Measurements from ENCODE around the gene MZT2A.
"Not testable (repeated sequence)": the region's sequence is repeated elsewhere in the genome, so short reads cannot be mapped to it uniquely, and the experiment has no call there.

Gene MZT2A

DNA sequence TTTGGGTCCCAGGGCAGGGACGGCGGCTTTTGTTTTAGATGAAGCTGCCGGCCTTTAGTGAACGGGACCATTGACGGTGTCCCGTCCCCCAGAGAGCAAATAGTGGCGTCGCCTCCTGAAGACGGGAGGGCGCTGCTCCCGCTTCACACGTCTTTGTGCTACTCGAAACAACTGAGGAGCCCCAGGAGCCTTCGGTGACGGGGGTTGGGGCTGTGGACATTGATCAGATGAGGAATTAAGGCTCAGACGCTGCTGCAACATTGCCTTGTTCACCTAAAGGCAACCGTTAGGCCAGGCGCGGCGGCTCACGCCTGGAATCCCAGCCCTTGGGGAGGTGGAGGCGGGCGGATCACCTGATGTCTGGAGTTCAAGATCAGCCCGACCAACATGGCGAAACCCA is 15.8 kb downstream of the MZT2A start:
- not testable (repeated sequence) for H3K79me2 ChIP-seq (ENCODE audit: control insufficient read depth, insufficient read depth, low read length, unreplicated experiment); H2AFZ ChIP-seq (ENCODE audit: low read length, unreplicated experiment); H3K4me1 ChIP-seq (ENCODE audit: control insufficient read depth, insufficient read depth, low read length, unreplicated experiment); H3K4me3 ChIP-seq (ENCODE audit: low read depth, low read length); H3K27ac ChIP-seq (ENCODE audit: low read depth, low read length); H3K36me3 ChIP-seq (ENCODE audit: insufficient read depth, low read length); H3K27me3 ChIP-seq (ENCODE audit: insufficient read depth, low read length)

DNA sequence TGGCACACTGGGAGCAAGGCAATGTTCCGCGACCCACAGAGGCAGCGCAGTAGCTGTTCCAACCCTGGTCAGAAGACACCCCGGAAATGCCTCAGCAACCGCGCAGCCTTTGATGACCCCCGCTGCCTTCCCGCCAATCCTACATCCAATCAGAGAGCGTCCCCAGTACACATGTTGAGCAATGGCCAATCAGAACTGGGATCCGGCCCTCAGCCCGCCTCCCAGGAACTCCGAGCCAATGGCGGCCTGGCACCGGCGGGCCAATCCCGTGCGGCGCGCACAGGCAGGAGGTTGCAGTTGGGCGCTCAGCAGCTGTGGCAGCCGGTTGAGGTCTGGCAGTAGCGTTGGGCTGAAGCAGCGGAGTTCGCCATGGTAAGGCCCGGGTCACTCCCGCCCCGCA is 16.4 kb downstream of the MZT2A start, which contains the start of gene TUBA3D:
TUBA3D (plus strand) TSS at position 289 of the 400 bp plus-strand sequence; CDS start at position 370, 81 bp downstream.
- Histone ChIP-seq H3K4me1 (ENCODE audit: control insufficient read depth, insufficient read depth, low read length, unreplicated experiment) (no peaks in the 10 kb centered on the region), H3K27me3 (ENCODE audit: insufficient read depth, low read length) (no peaks in the 10 kb centered on the region), H3K4me3 (ENCODE audit: low read depth, low read length) (no peak within 1 kb of the TSS), H2AFZ (ENCODE audit: low read length, unreplicated experiment) (no peak within 1 kb of the TSS), H3K27ac (ENCODE audit: low read depth, low read length) (no peak within 1 kb of the TSS), H3K36me3 (ENCODE audit: insufficient read depth, low read length) (no peaks in the 10 kb centered on the region), H3K79me2 (ENCODE audit: control insufficient read depth, insufficient read depth, low read length, unreplicated experiment) (no peaks in the 10 kb centered on the region)

DNA sequence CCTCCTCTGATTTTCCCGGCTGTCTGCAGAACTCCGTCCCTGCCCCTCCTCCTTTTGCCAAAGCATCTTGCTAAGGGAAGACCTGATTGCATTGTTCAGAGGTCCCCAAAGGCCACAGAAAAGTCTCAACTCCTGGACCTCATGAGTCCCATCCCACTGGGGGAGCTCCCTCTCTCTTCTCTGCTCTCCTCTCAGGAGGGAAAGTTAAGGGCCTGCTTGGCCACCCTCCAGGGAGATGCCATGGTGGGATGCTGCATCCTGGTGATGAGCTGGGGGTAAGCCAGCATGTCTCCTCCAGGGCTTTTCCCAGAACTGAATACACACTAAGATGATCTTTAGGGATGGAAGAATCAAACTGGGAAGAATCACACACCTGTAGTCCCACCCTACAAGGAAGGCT is 18.9 kb downstream of the MZT2A start:
- H2AFZ ChIP-seq (ENCODE audit: low read length, unreplicated experiment); H3K79me2 ChIP-seq (ENCODE audit: control insufficient read depth, insufficient read depth, low read length, unreplicated experiment); H3K4me3 ChIP-seq (ENCODE audit: low read depth, low read length); H3K27ac ChIP-seq (ENCODE audit: low read depth, low read length); H3K4me1 ChIP-seq (ENCODE audit: control insufficient read depth, insufficient read depth, low read length, unreplicated experiment); H3K27me3 ChIP-seq (ENCODE audit: insufficient read depth, low read length); H3K36me3 ChIP-seq (ENCODE audit: insufficient read depth, low read length): not testable (repeated sequence)

- not testable (repeated sequence) for H3K36me3 ChIP-seq (ENCODE audit: insufficient read depth, low read length); H3K27ac ChIP-seq (ENCODE audit: low read depth, low read length); H3K4me3 ChIP-seq (ENCODE audit: low read depth, low read length); H3K4me1 ChIP-seq (ENCODE audit: control insufficient read depth, insufficient read depth, low read length, unreplicated experiment); H3K79me2 ChIP-seq (ENCODE audit: control insufficient read depth, insufficient read depth, low read length, unreplicated experiment); H3K27me3 ChIP-seq (ENCODE audit: insufficient read depth, low read length); H2AFZ ChIP-seq (ENCODE audit: low read length, unreplicated experiment)
These were observed 20.6 kb downstream of the MZT2A start for GRCh38 chr2:131471624-131472023.

GRCh38 chr2:131470944-131471343 is 21.3 kb downstream of the MZT2A start:
- not testable (repeated sequence) for H3K79me2 ChIP-seq (ENCODE audit: control insufficient read depth, insufficient read depth, low read length, unreplicated experiment); H3K27me3 ChIP-seq (ENCODE audit: insufficient read depth, low read length); H3K4me3 ChIP-seq (ENCODE audit: low read depth, low read length); H2AFZ ChIP-seq (ENCODE audit: low read length, unreplicated experiment); H3K4me1 ChIP-seq (ENCODE audit: control insufficient read depth, insufficient read depth, low read length, unreplicated experiment); H3K27ac ChIP-seq (ENCODE audit: low read depth, low read length); H3K36me3 ChIP-seq (ENCODE audit: insufficient read depth, low read length)

DNA sequence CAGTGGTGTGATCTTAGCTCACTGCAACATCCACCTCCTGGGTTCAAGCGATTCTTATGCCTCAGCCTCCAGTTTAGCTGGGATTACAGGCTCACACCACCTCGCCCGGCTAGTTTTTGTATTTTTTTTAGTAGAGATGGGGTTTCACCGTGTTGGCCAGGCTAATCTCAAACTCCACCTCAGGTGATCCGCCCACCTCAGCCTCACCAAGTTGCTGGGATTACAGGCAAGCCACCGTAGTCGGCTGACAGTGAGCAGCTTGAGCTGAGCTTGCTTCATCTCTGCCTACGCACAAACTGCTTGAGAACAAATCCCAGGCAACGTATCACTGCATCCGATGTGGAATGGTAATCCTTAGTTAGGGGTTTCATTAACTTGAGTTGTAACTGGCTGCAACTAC is 24.5 kb downstream of the MZT2A start:
- H3K4me1 ChIP-seq (ENCODE audit: control insufficient read depth, insufficient read depth, low read length, unreplicated experiment); H3K36me3 ChIP-seq (ENCODE audit: insufficient read depth, low read length); H3K27ac ChIP-seq (ENCODE audit: low read depth, low read length); H2AFZ ChIP-seq (ENCODE audit: low read length, unreplicated experiment); H3K79me2 ChIP-seq (ENCODE audit: control insufficient read depth, insufficient read depth, low read length, unreplicated experiment); H3K4me3 ChIP-seq (ENCODE audit: low read depth, low read length); H3K27me3 ChIP-seq (ENCODE audit: insufficient read depth, low read length): not testable (repeated sequence)

GRCh38 chr2:131454914-131455313 is 37.3 kb downstream of the MZT2A start:
- not testable (repeated sequence) for H3K4me3 ChIP-seq (ENCODE audit: low read depth, low read length); H3K27ac ChIP-seq (ENCODE audit: low read depth, low read length); H3K4me1 ChIP-seq (ENCODE audit: control insufficient read depth, insufficient read depth, low read length, unreplicated experiment); H3K36me3 ChIP-seq (ENCODE audit: insufficient read depth, low read length); H2AFZ ChIP-seq (ENCODE audit: low read length, unreplicated experiment); H3K79me2 ChIP-seq (ENCODE audit: control insufficient read depth, insufficient read depth, low read length, unreplicated experiment)
- peaks cover 24% of the 10 kb centered on the region for H3K27me3 ChIP-seq (ENCODE audit: insufficient read depth, low read length)

DNA sequence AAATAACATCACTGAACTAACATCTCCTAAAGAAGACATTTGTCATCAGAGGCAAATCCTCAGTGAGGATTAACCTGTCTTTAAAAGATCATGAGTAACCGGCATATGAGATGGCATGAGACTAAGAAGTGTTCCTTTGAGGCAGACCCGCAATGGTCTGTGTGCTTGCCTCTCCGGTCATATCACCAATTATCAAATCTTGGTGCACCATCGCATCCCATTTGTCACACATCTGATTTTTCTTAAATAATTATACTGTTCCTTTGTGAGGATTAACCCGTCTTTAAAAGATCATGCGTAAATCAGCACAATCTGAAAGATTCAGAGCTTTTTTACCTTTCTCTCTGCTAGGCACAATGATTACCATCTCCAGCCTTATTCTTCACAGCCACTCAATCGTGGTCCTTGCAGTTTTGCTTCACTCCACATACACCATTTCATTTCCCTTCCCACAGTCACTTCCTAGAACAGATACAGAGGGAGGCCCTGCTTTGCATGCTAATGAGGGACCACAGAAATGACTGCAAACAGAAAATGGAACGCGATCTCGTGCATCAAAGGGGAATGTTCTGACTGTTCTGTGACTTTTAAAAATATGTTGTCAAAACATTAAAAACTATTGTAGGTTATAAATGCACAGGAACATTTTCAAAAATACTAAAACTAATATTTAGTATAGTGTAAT is 40.8 kb downstream of the MZT2A start:
- not testable (repeated sequence) for H2AFZ ChIP-seq (ENCODE audit: low read length, unreplicated experiment); H3K4me3 ChIP-seq (ENCODE audit: low read depth, low read length); H3K36me3 ChIP-seq (ENCODE audit: insufficient read depth, low read length); H3K79me2 ChIP-seq (ENCODE audit: control insufficient read depth, insufficient read depth, low read length, unreplicated experiment); H3K27ac ChIP-seq (ENCODE audit: low read depth, low read length); H3K4me1 ChIP-seq (ENCODE audit: control insufficient read depth, insufficient read depth, low read length, unreplicated experiment)
- H3K27me3 ChIP-seq (ENCODE audit: insufficient read depth, low read length): peaks cover 25% of the 10 kb centered on the region

DNA sequence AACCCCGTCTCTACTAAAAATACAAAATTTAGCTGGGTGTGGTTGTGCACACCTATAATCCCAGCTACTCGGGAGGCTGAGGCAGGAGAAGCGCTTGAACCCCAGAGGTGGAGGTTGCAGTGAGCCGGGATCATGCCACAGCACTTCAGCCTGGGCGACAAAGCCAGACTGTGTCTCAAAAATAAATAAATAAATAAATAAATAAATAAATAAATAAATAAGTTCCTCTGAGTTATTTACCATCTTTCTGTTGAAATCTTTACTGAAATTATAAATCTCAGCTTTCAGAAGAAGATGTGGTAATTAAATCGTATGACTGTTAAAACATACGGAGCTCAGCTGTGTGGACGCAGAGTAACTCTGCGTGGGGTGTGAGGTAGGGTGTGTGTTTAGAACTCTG is 44.2 kb downstream of the MZT2A start:
- peaks cover 14% of the 10 kb centered on the region for H3K27me3 ChIP-seq (ENCODE audit: insufficient read depth, low read length)
- H3K4me3 ChIP-seq (ENCODE audit: low read depth, low read length); H2AFZ ChIP-seq (ENCODE audit: low read length, unreplicated experiment); H3K4me1 ChIP-seq (ENCODE audit: control insufficient read depth, insufficient read depth, low read length, unreplicated experiment); H3K27ac ChIP-seq (ENCODE audit: low read depth, low read length); H3K79me2 ChIP-seq (ENCODE audit: control insufficient read depth, insufficient read depth, low read length, unreplicated experiment); H3K36me3 ChIP-seq (ENCODE audit: insufficient read depth, low read length): not testable (repeated sequence)

GRCh38 chr2:131445896-131446295 is 46.3 kb downstream of the MZT2A start:
- H3K79me2 ChIP-seq (ENCODE audit: control insufficient read depth, insufficient read depth, low read length, unreplicated experiment): no peaks in the 10 kb centered on the region

GRCh38 chr2:131445515-131445797 is 46.7 kb downstream of the MZT2A start:
- not testable (repeated sequence) for H3K27ac ChIP-seq (ENCODE audit: low read depth, low read length); H3K36me3 ChIP-seq (ENCODE audit: insufficient read depth, low read length); H3K4me1 ChIP-seq (ENCODE audit: control insufficient read depth, insufficient read depth, low read length, unreplicated experiment); H2AFZ ChIP-seq (ENCODE audit: low read length, unreplicated experiment); H3K27me3 ChIP-seq (ENCODE audit: insufficient read depth, low read length); H3K4me3 ChIP-seq (ENCODE audit: low read depth, low read length); H3K79me2 ChIP-seq (ENCODE audit: control insufficient read depth, insufficient read depth, low read length, unreplicated experiment)

More at GRCh38 chr2:131445896-131446295, 46.3 kb downstream of the MZT2A start:
- Histone ChIP-seq H3K27me3 (ENCODE audit: insufficient read depth, low read length) (peaks cover 7% of the 10 kb centered on the region), H3K4me3 (ENCODE audit: low read depth, low read length) (no peak overlapping the region), H3K27ac (ENCODE audit: low read depth, low read length) (no peak overlapping the region), H3K36me3 (ENCODE audit: insufficient read depth, low read length) (no peaks in the 10 kb centered on the region), H2AFZ (ENCODE audit: low read length, unreplicated experiment) (no peak overlapping the region), H3K4me1 (ENCODE audit: control insufficient read depth, insufficient read depth, low read length, unreplicated experiment) (no peaks in the 10 kb centered on the region)
